ENCODE data around the gene SPATA45.

- TF ChIP-seq ZFP36 (IDR thresholded peaks at IDR 0.05; ENCODE audit: borderline replicate concordance, low read depth, low read length, partially characterized antibody) (no peak), ZNF274 (CRISPR knock-in tag; IDR thresholded peaks at IDR 0.05) (no peak), PPARG (CRISPR knock-in tag; conservative IDR thresholded peaks at IDR 0.05) (no peak), DMAP1 (CRISPR knock-in tag; IDR thresholded peaks at IDR 0.05) (no peak), CTCF (CRISPR knock-in tag; IDR thresholded peaks at IDR 0.05) (no peak), HMGXB4 (CRISPR knock-in tag; IDR thresholded peaks at IDR 0.05; ENCODE audit: borderline replicate concordance in 1 of 2, low read depth in 1 of 2) (no peak), GPBP1L1 (CRISPR knock-in tag; IDR thresholded peaks at IDR 0.05) (no peak), RCOR2 (CRISPR knock-in tag; IDR thresholded peaks at IDR 0.05) (no peak)
These were observed 26.5 kb downstream of the SPATA45 start for GRCh38 chr1:212820969-212821368.

Data from HepG2 (cell line).